GM23248 (cell line): ENCODE results near the gene MACROD2. TPM values are rescaled to one million over a fixed set of nuclear protein-coding genes. Genes with fewer than 3 reads are reported as not detected.

Source experiments
- DNase-seq: peaks from one replicate; pipeline ENCODE4 v3.0.0-alpha.2; 2015
- H2AFZ ChIP-seq: fragments of 200-600 bp; sonication (generic); 2 replicates; pipeline ENCODE4 v1.6.1; 2016; ENCODE audit warnings: antibody characterized with exemption
- H3F3A ChIP-seq: fragments of 200-600 bp; sonication (generic); 2 replicates; pipeline ENCODE4 v1.6.1; 2016; ENCODE audit warnings: mild to moderate bottlenecking, antibody characterized with exemption, mixed run types; ENCODE audit not compliant: insufficient read depth
- H3K27ac ChIP-seq: fragments of 200-600 bp; sonication (generic); 2 replicates; pipeline ENCODE4 v1.5.1; 2016; ENCODE audit warnings: mild to moderate bottlenecking
- H3K27me3 ChIP-seq: fragments of 200-600 bp; sonication (generic); replicated peaks from 2 replicates; pipeline ENCODE4 v1.6.1; 2016; ENCODE audit warnings: mild to moderate bottlenecking; ENCODE audit not compliant: insufficient read depth
- H3K36me3 ChIP-seq: fragments of 200-600 bp; sonication (generic); 2 replicates; pipeline ENCODE4 v1.6.1; 2016; ENCODE audit warnings: low read depth, mild to moderate bottlenecking
- H3K4me1 ChIP-seq: fragments of 200-600 bp; sonication (generic); 2 replicates; pipeline ENCODE4 v1.6.1; 2016; ENCODE audit warnings: mild to moderate bottlenecking; ENCODE audit not compliant: insufficient read depth
- H3K4me2 ChIP-seq: fragments of 200-600 bp; sonication (generic); one replicate; pipeline ENCODE4 v1.6.1; 2016; ENCODE audit warnings: mild to moderate bottlenecking; ENCODE audit not compliant: unreplicated experiment
- H3K4me3 ChIP-seq: fragments of 200-600 bp; sonication (generic); 2 replicates; pipeline ENCODE4 v1.5.1; 2016; ENCODE audit warnings: mild to moderate bottlenecking
- H3K79me2 ChIP-seq: fragments of 200-600 bp; sonication (generic); 2 replicates; pipeline ENCODE4 v1.6.1; 2016; ENCODE audit warnings: mild to moderate bottlenecking; ENCODE audit not compliant: insufficient read depth
- H3K9ac ChIP-seq: fragments of 200-600 bp; sonication (generic); 2 replicates; pipeline ENCODE4 v1.6.1; 2016; ENCODE audit warnings: mild to moderate bottlenecking
- H3K9me2 ChIP-seq: fragments of 200-600 bp; sonication (generic); 2 replicates; pipeline ENCODE4 v1.6.1; 2016; ENCODE audit warnings: mixed run types, mild to moderate bottlenecking, moderate library complexity; ENCODE audit not compliant: insufficient read depth
- H3K9me3 ChIP-seq: fragments of 200-600 bp; sonication (generic); one replicate; pipeline ENCODE4 v1.6.1; 2017; ENCODE audit warnings: low read depth
- H4K20me1 ChIP-seq: fragments of 200-600 bp; sonication (generic); 2 replicates; pipeline ENCODE4 v1.6.0; 2016; ENCODE audit not compliant: insufficient read depth
- EZH2 ChIP-seq: fragments of 200-600 bp; sonication (generic); IDR thresholded peaks from 2 replicates; pipeline ENCODE4 v1.6.1; 2018; ENCODE audit warnings: antibody characterized with exemption, mild to moderate bottlenecking; ENCODE audit not compliant: insufficient read depth, poor library complexity, severe bottlenecking
- EZH2phosphoT487 ChIP-seq: fragments of 200-600 bp; sonication (generic); IDR thresholded peaks from 2 replicates; pipeline ENCODE4 v1.6.1; 2018; ENCODE audit warnings: antibody characterized with exemption, moderate library complexity, mild to moderate bottlenecking, low read depth; ENCODE audit not compliant: insufficient read depth
- WGBS, 2 experiments: methylation state at CpG; one replicate each; pipeline ENCODE4 v1.1.6; 2015 to 2017; ENCODE audit warnings: low lambda C conversion rate in 2 of 2, low coverage in 1 of 2; ENCODE audit errors: missing lambda C conversion rate in 2 of 2; 5-methylcytosine and 5-hydroxymethylcytosine counted together
- in situ Hi-C: fragments of 300-500 bp; cut with MboI; formaldehyde crosslinking; loops from 2 replicates; pipeline ENCODE4 v1.15.0; 2020
- polyA plus RNA-seq: library from polyadenylated mRNA; unstranded; fragments of >200 nt; fragmentation: Nextera tagmentation; extraction: Ambion mirVana; gene quantifications from 2 replicates; pipeline ENCODE4 v1.2.1, GENCODE V29; 2016
- total RNA-seq: library from RNA; depleted of rRNA; stranded (reverse); fragments of >200 nt; shearing (Covaris generic); gene quantifications from 2 replicates; pipeline ENCODE4 v1.2.3, GENCODE V29; 2014

MACROD2 gene
- total and polyA plus RNA-seq, 2 experiments from 2014 or later: 1.1 to 3.1 TPM

GRCh38 chr20:14878676-14879019 lies 883.3 kb downstream of the MACROD2 start:
- peaks cover 18% of the 10 kb centered on the region for H3F3A ChIP-seq
- H3K4me1 ChIP-seq: peaks cover 21% of the 10 kb centered on the region
- WGBS, 2 experiments: 87 to 92% methylated on average over 1 of the region's 1 CpG
- H3K79me2 ChIP-seq: no peaks in the 10 kb centered on the region
- H3K27ac ChIP-seq: peak overlapping the region; percentile 75
- H2AFZ ChIP-seq: no peak overlapping the region
- H3K9me2 ChIP-seq: 0 out of 2 replicates have a peak, but pooled peaks cover 5% of the 10 kb centered on the region
- TF ChIP-seq EZH2: no peak
- no peak for TF ChIP-seq EZH2phosphoT487
- no peak overlapping the region for H3K9ac ChIP-seq
- H4K20me1 ChIP-seq: no peaks in the 10 kb centered on the region
- in situ Hi-C loops: no loop called here
- H3K4me2 ChIP-seq: no peak overlapping the region
- DNase-seq: no peak
- no peak overlapping the region for H3K4me3 ChIP-seq
- H3K36me3 ChIP-seq: no peaks in the 10 kb centered on the region
- no peaks in the 10 kb centered on the region for H3K9me3 ChIP-seq
- H3K27me3 ChIP-seq: no peaks in the 10 kb centered on the region

- Histone ChIP-seq H3K4me3 (no peak overlapping the region), H3K79me2 (no peaks in the 10 kb centered on the region), H3K9ac (no peak overlapping the region), H2AFZ (peak overlapping the region; percentile 16; the same call in 1 of the 2 replicates), H3K27me3 (no peaks in the 10 kb centered on the region), H3K4me1 (peaks cover 21% of the 10 kb centered on the region), H3K27ac (peak overlapping the region; percentile 75), H3K9me3 (no peaks in the 10 kb centered on the region), H4K20me1 (no peaks in the 10 kb centered on the region), H3F3A (peaks cover 18% of the 10 kb centered on the region), H3K9me2 (0 out of 2 replicates have a peak, but pooled peaks cover 5% of the 10 kb centered on the region), H3K4me2 (no peak overlapping the region), H3K36me3 (no peaks in the 10 kb centered on the region)
- WGBS, 2 experiments: 45 to 48% methylated on average over 2 of the region's 2 CpGs
- in situ Hi-C loops: no loop called here
- TF ChIP-seq EZH2: no peak
- TF ChIP-seq EZH2phosphoT487: no peak
- DNase-seq: peak; percentile 95
These were observed 883.8 kb downstream of the MACROD2 start for GRCh38 chr20:14879020-14879697.

- no peaks in the 10 kb centered on the region for H3K36me3 ChIP-seq
- H3K79me2 ChIP-seq: no peaks in the 10 kb centered on the region
- no peak overlapping the region for H3K4me3 ChIP-seq
- no peaks in the 10 kb centered on the region for H3K9me3 ChIP-seq
- H3F3A ChIP-seq: peaks cover 18% of the 10 kb centered on the region
- DNase-seq: no peak
- in situ Hi-C loops: no loop called here
- H3K9ac ChIP-seq: 0 out of 2 replicates have a peak overlapping the region, but pooled peaks have one; percentile 13
- WGBS, 2 experiments: 89 to 97% methylated on average over 5 of the region's 5 CpGs
- no peaks in the 10 kb centered on the region for H3K27me3 ChIP-seq
- peaks cover 21% of the 10 kb centered on the region for H3K4me1 ChIP-seq
- peak overlapping the region; percentile 34 for H3K4me2 ChIP-seq
- 0 out of 2 replicates have a peak, but pooled peaks cover 5% of the 10 kb centered on the region for H3K9me2 ChIP-seq
- H2AFZ ChIP-seq: peak overlapping the region; percentile 16; the same call in 1 of the 2 replicates
- H4K20me1 ChIP-seq: no peaks in the 10 kb centered on the region
- no peak for TF ChIP-seq EZH2
- TF ChIP-seq EZH2phosphoT487: no peak
- peak overlapping the region; percentile 75 for H3K27ac ChIP-seq
These were observed 884.5 kb downstream of the MACROD2 start for GRCh38 chr20:14879839-14880238.

GRCh38 chr20:14881518-14881917 lies 886.2 kb downstream of the MACROD2 start:
- no peak overlapping the region for H3K9ac ChIP-seq
- no peak for DNase-seq
- no peaks in the 10 kb centered on the region for H3K79me2 ChIP-seq
- H2AFZ ChIP-seq: no peak overlapping the region
- no peak overlapping the region for H3K4me3 ChIP-seq
- TF ChIP-seq EZH2 (no peak), EZH2phosphoT487 (no peak)
- H3K9me3 ChIP-seq: no peaks in the 10 kb centered on the region
- peaks cover 18% of the 10 kb centered on the region for H3F3A ChIP-seq
- H3K27ac ChIP-seq: no peak overlapping the region
- H3K36me3 ChIP-seq: no peaks in the 10 kb centered on the region
- no peaks in the 10 kb centered on the region for H3K27me3 ChIP-seq
- H3K4me2 ChIP-seq: no peak overlapping the region
- peaks cover 26% of the 10 kb centered on the region for H3K4me1 ChIP-seq
- H3K9me2 ChIP-seq: 0 out of 2 replicates have a peak, but pooled peaks cover 5% of the 10 kb centered on the region
- H4K20me1 ChIP-seq: no peaks in the 10 kb centered on the region
- WGBS, 2 experiments: 97 to 100% methylated on average over 2 of the region's 2 CpGs
- in situ Hi-C loops: no loop called here
